ENCODE measurements around the gene SLC25A42. TPM values are rescaled to one million over a fixed set of nuclear protein-coding genes. Genes with fewer than 3 reads are reported as not detected.
"Not testable (repeated sequence)": the region's sequence is repeated elsewhere in the genome, so short reads cannot be mapped to it uniquely, and the experiment has no call there.

Gene SLC25A42
- total RNA-seq, 1 experiment from 2014 or later = 2.4 TPM

DNA sequence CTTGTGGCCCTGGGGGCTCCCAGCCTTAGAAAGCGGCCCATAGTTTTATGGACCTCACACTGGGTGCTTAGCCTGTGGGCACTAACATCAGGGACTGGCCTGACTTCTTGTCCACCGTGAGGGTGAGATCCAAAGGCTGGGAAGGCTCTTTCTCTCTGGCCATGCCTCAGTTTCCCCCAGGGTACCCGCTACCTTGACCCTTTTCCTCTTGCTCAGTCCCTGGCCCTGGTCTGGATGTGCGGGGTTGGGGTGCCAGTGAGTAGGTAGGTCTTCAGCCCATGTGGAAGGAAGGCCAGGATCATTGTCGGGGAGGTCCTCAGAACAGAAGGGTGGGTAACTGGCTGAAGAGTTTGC, 76.1 kb downstream of the SLC25A42 start:
- in situ Hi-C loops (cut with HindIII; ENCODE audit: low pct_unique_long_range_greater_than_20kb, low sequenced_read_pairs) = no loop called here
- DNase-seq (ENCODE audit: low read depth, low spot score) = no peak

DNA sequence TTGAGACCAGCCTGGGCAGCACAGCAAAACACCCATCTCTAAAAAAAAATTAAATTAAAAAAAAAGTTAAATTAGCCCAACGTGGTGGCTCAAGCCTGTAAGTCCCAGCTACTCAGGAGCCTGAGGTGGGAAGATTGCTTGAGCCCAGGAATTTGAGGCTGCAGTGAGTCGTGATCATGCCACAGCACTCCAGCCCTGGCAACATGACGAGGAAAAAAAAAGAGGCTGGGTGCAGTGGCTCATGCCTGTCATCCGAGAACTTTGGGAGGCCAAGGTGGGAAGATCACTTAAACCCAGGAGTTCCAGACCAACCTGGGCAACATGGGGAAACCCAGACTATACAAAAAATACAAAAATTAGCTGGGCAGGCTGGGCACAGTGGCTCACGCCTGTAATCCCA, 76.7 kb downstream of the SLC25A42 start:
- no peak for DNase-seq (ENCODE audit: low read depth, low spot score)
- in situ Hi-C loops (cut with HindIII; ENCODE audit: low pct_unique_long_range_greater_than_20kb, low sequenced_read_pairs) = no loop called here

DNA sequence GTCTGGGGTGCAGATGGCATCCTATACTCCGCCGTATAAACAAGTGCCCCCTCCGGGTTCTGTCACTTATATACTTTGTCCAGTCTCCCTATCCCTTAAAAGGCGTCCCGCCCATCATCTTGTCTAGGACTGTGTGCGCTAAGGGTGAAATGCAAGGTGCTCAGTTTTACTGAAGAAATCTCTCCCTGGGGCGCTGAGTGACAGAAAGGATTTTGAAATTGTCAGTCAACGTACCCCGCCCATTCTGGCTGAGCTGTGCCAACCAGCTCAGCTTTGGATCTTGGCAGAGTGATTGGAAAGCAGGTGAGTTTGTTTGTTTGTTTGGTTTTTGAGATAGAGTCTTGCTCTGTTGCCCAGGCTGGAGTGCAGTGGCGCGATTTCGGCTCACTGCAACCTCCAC, 78.6 kb downstream of the SLC25A42 start:
- DNase-seq (ENCODE audit: low read depth, low spot score) = no peak
- in situ Hi-C loops (cut with HindIII; ENCODE audit: low pct_unique_long_range_greater_than_20kb, low sequenced_read_pairs) = no loop called here

DNA sequence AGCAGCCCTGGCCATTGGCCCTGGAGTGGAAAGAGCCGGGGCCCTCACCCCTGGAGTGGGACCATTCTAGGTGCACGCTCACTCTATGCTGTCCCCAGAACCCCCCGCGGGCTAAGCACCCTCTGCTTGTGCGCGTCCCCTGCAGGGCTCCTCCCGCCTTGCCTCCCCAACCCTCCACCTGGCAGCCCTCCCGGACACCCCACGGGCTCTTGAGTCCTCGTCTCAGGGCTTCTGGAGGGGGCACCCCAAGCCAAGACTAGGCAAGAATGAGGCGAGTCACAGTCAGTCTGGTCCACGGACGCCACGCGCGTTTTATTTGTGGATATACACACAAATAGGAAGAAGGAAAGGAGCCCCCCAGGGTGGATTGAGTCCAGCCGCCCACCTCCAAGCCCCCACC, 81.5 kb downstream of the SLC25A42 start:
- no peak for DNase-seq (ENCODE audit: low read depth, low spot score)

DNA sequence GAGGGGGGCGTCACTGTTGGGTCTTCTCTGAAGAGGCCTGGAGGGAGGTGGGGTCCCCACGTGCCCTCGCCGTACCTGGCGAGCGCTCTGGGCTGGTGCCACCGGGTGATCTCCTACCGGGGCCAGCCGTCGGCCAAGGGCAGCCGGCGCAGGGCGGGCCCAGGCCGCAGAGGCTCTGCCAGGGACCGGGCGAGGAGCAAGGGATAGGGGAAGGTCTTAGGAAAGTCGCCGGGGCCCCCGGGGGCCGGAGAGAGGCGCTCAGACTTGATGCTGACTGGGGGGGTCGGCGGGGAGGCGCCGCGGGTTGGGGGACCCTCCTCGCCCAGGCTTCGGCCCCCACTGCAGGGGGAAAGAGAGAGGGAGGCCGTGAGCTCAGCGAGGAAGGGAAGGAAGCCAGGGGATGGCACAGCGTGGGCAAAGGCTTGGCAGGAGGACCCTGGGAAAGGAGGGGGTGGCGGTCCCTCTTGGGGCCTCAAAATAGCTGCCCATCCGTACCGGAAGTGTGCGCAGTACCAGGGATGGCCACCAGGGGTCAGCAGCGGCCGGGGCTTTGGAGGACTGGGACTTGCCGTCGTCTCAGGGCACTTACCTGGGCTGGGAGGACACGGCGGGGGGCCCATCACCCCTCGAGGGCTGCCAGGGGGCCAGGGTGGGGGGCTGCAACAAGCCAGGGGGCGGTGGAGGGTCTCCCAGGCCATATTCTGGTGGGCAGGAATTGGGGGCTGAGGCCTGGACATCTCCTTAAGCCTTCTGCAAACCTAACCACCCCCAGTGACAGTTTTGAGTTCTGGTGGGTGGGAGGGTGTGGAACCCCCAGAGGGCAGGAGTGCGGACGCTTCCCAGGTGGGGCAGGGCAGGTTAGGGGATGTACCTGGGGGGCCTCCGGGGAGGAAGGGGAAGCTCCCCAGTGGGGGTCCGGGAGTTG, 82.2 kb downstream of the SLC25A42 start:
- in situ Hi-C loops (cut with HindIII; ENCODE audit: low pct_unique_long_range_greater_than_20kb, low sequenced_read_pairs) = no loop called here
- DNase-seq (ENCODE audit: low read depth, low spot score) = peak; percentile 60

More for the DNA sequence above, 81.5 kb downstream of the SLC25A42 start:
- in situ Hi-C loops (cut with HindIII; ENCODE audit: low pct_unique_long_range_greater_than_20kb, low sequenced_read_pairs) = no loop called here

DNA sequence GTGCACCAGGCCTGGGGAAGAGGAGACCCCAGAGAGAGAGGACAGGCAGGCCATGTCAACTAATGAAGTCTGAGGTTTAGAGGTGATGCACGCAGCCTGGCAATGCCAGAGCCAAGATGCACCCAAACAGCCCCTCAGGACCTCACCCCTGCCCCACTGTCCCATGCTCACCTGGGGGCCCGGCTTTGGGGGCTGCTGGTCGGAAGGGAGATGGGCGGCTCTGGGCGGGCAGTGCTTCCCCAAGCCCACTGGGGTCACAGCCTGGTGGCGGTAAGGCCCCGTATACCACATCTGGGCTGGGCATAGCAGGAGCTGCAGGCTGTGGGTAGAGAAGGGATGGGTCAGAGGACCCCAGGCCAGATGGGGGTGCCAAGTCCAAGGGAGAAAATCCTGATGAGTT, 83.1 kb downstream of the SLC25A42 start:
- DNase-seq (ENCODE audit: low read depth, low spot score) = no peak
- in situ Hi-C loops (cut with HindIII; ENCODE audit: low pct_unique_long_range_greater_than_20kb, low sequenced_read_pairs) = no loop called here

DNA sequence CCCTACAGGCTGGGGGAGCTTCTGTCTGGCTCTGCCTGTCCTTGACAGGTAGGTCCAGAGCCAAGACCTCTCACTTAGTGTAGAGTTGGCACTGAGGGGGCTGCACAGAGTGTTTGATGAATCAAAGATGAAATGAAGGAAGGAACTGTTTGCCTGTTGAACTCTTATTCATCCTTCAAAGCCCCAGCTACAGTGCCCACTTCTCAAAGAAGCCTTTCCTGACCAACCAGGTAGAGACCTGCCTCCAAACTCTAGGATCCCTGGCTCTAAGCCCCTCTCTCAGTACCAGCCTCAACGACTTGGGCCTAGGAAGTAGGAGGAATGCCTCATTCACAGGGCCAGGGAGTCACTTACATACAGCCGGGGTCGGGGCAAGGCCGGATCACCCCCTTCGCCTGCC, 83.5 kb downstream of the SLC25A42 start:
- in situ Hi-C loops (cut with HindIII; ENCODE audit: low pct_unique_long_range_greater_than_20kb, low sequenced_read_pairs) = no loop called here
- no peak for DNase-seq (ENCODE audit: low read depth, low spot score)

DNA sequence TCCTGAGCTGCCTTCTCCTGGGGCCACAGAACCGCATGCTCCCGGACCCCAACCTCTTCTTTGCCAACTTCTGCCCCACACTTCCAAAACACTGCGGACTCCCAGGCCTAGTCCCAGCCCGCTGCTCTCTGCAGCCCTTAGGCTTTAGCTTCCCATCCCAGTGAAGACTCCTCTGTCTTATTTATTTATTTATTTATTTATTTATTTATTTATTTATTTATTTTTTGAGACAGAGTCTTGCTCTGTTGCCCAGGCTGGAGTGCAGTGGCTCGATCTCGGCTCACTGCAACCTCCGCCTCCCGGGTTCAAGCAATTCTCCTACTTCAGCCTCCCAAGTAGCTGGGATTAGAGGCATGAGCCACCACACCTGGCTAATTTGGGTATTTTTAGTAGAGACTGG, 84.7 kb downstream of the SLC25A42 start:
- DNase-seq (ENCODE audit: low read depth, low spot score); in situ Hi-C loops (cut with HindIII; ENCODE audit: low pct_unique_long_range_greater_than_20kb, low sequenced_read_pairs): not testable (repeated sequence)

DNA sequence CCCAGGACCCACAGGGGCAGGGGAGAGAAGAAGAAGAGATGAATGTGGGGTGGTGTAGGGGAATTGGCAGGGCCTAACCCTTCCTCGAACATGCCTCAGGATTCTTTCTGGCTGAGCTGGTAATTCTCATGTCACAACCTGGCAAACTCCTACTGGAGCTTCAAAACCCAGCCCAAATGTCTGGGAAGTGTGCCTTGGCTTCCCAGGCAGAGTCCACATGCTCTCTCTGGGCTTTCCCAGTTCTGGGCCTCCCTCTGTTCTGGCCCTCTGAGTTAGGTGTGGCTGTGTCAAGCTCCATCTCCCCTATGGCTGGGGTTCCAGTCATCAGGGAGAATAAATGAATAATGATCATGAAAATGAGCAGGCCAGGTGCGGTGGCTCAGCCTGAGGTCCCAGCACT, 85.6 kb downstream of the SLC25A42 start:
- in situ Hi-C loops (cut with HindIII; ENCODE audit: low pct_unique_long_range_greater_than_20kb, low sequenced_read_pairs) = no loop called here
- DNase-seq (ENCODE audit: low read depth, low spot score) = no peak

DNA sequence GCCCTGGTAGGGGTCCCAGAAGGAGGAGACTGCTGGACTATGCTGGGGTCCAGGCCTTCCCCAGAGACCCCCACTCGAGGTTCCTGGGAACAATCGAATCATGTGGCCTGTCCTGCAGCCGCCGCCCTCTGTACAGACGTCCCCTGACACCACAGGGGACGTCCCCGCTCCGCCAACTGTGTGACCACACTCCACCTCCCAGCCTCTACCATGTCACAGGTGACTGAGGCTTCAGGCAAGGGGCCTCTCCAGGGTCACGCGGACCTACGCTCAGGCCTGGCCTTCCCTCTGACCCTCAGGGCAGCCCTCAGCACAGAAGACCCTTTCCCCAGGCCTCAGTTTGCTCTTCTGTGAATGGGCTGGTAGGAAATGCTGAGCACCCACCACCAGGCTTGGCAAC, 87.6 kb downstream of the SLC25A42 start:
- DNase-seq (ENCODE audit: low read depth, low spot score) = no peak
- in situ Hi-C loops (cut with HindIII; ENCODE audit: low pct_unique_long_range_greater_than_20kb, low sequenced_read_pairs) = no loop called here

DNA sequence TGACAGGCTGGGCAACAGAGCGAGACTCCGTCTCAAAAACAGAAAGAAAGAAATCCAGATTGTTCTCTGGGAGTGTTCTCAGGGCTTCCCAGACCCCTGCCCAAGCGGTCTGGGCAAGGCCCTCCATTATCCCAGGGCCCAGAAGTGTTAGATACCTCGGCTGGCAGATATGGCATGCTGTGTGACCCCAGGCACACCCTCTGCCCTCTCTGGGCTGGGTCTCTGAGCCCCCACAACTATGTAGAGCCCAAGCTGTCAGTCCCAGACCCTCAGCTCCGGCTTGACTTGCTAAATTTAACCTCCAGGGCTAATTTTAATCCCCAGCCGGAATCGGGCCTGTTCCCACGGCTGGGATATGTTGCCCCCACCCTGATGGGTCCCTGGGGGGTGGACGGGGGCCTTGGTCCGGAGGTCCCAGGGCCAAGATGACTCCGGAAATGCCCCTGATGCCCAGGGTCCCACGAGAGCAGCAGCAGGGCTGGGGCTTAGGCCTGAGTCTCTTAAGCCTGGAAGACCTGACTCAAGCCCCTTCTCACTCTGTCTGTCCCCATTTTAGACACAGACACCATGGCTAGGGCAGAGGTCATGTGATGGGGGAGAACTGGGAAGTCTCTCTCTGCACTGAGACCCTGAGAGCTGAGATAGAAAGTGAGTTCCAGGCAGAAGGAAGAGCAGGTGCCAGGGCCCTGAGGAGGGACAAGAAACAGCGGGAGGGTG, 89.0 kb downstream of the SLC25A42 start:
- in situ Hi-C loops (cut with HindIII; ENCODE audit: low pct_unique_long_range_greater_than_20kb, low sequenced_read_pairs) = no loop called here
- no peak for DNase-seq (ENCODE audit: low read depth, low spot score)

DNA sequence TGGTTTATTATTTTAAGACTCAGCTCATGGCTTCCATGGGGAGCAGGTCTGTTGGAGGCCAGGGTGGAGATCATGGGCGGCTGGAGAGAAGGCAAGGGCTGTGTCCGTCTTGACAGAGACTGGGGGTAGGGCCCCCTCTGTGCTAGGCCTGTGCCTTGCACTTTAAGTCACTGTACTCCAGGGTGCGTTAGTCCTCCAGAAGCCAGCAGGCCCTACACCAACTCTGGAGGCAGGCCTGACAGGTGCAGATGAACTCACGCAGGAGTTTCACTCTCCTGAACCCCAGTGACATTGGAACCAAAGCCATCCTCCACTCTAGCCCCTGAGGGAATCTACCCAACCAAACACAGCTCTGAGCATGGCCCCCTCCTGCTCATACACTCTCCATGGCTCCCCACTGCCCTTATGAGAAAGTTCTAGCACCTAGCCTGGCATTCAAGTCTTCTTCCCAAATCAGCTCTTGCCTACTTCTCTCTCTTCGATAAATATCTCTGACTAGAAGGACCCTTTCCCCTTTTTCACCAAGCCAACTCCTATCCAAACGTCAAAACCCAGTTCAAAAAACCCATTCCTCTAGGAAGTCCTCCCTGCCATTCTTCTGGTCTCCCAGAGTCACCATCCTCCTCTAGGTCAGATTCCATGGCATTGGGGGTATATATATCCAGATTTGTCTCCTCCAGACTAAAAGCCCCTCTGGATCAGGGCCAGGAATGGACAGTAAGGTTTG, 91.1 kb downstream of the SLC25A42 start:
- in situ Hi-C loops (cut with HindIII; ENCODE audit: low pct_unique_long_range_greater_than_20kb, low sequenced_read_pairs) = no loop called here

DNA sequence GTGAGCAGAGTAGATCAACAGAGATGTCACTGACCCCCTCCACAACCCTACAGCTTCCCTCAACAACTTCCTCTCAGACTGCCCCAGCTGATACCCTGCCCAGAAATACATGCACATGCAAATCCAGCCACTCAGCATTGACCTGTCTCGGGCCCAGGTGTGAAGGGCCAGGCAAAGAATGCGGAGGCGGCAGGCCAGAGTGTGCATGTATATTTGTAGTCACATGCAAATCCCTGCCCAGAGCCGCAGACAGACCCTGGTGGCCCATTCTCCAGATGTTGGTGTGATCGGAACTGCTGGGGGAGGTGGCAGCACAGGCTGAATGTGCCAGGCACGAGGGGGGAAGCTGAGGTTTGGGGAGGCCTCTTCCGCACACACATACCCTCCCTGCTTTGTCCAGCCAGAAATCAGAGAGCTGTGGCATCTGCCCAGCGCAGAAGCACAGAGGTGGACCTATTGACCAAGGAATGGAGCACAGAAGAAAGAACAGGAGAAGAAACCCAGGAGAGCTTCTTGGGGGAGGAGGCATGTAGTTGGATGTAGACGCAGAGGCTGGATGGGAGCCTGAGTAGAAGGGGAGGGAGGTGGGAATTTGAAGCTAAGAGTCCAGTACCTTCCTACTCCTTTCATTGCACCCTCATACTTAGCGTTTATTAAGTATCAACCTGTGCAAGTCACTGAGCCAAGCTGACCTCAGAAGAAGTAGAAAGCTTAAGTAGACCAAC, 91.9 kb downstream of the SLC25A42 start:
- in situ Hi-C loops (cut with HindIII; ENCODE audit: low pct_unique_long_range_greater_than_20kb, low sequenced_read_pairs) = no loop called here
- DNase-seq (ENCODE audit: low read depth, low spot score) = no peak

More for the DNA sequence above, 91.1 kb downstream of the SLC25A42 start:
- DNase-seq (ENCODE audit: low read depth, low spot score) = no peak

DNA sequence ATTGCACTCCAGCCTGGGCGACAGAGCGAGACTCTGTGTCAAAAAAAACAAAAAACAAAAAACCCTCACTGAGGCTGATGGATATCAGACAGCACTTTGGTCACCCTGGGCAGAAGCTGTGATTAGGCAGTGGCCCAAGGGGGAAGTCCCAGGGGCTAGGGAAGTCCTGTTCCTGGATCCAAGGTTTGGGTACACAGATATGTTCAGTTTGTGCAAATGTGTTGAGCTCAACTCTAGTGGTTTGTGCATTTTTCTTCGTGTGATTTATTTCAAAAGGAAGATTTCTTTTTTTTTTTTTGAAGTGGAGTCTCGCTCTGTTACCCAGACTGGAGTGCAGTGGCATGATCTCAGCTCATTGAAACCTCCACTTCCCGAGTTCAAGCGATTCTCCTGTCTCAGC, 94.0 kb downstream of the SLC25A42 start:
- in situ Hi-C loops (cut with HindIII; ENCODE audit: low pct_unique_long_range_greater_than_20kb, low sequenced_read_pairs) = no loop called here
- no peak for DNase-seq (ENCODE audit: low read depth, low spot score)

DNA sequence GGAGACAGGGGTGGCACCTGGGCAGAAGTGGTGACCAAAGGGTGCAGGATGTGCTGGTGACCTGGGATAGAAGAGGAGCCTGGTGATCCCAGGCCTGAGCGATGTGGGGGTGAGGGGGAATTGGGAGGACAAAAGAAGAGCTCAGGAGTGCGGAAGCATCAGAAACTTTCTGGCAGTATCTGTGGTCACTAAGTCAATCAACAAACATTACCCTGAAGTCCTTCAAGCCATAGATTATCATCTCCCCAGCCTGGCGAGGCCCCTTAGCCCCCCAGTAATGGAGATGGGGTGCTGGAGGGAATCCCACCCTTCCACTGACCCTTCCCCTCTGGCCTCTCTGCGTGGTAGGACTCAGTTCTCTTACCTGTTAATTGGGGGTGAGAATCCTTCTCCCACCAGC, 95.7 kb downstream of the SLC25A42 start:
- in situ Hi-C loops (cut with HindIII; ENCODE audit: low pct_unique_long_range_greater_than_20kb, low sequenced_read_pairs) = no loop called here
- DNase-seq (ENCODE audit: low read depth, low spot score) = no peak

DNA sequence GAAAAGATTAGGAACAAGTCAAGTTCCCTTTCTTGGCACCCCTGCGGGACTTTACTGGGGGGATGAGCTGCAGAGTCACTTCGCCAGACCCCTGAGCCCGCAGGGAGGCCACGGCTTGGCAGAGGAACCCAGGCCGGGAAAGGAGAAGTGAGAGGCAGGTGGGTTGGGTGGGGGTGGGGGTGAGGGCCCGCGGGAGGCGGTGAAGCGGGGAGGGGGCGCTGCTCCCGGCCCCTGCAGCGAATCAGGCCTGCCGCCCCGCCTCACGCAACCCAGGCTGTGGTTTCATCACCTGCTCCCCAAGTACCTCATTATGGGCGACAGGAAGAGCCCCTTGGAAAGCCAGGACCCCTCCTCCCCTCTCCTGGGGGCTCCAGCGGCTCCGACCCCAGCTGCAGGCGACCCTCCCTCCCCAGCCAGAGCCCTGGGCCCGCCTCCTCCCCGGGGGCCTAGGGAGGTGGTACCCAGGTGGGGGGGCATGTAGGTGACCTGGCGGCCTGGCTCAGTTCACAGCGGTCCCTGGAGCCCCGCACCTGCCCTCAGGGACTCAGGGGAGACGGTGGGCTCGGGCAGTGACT, 96.8 kb downstream of the SLC25A42 start:
- no peak for DNase-seq (ENCODE audit: low read depth, low spot score)
- in situ Hi-C loops (cut with HindIII; ENCODE audit: low pct_unique_long_range_greater_than_20kb, low sequenced_read_pairs) = no loop called here

DNA sequence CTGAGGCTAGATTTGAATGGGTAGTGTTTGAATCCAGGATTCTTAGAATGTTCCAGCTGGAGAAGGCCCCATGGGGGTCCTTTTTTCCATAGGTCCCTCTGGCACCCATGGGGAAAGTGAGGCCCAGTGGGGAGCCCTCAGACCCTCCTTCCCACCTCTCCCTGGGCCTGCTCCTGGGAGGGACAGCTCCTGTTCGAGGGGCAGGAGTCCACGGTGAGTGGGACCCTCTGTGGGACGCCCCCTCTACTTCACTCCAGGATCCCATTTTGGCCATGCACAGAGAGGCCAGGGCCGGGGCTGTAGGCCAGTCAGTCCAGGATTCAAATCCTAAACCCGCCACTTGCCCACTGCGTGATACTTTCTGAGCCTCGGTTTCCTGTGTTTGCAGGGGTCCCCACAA, 98.7 kb downstream of the SLC25A42 start:
- no peak for DNase-seq (ENCODE audit: low read depth, low spot score)
- in situ Hi-C loops (cut with HindIII; ENCODE audit: low pct_unique_long_range_greater_than_20kb, low sequenced_read_pairs) = no loop called here

All from SK-MEL-5 (cell line).